Fibroblast of lung (primary cell): Measurements from ENCODE around the gene FSTL4.

ENCODE experiments used
- CTCF ChIP-seq, 2 donors: IDR thresholded peaks in 1 of 2; conservative IDR thresholded peaks in 1 of 2; 1 replicate in 1 of 2; 2 replicates in 1 of 2; pipeline ENCODE4 v1.5.1; 2011 to 2012; ENCODE audit warnings: low read length in 2 of 2, control low read depth in 1 of 2, inconsistent platforms in 1 of 2, low read depth in 1 of 2, mild to moderate bottlenecking in 1 of 2
- EZH2 ChIP-seq: IDR thresholded peaks from 2 replicates; pipeline ENCODE4 v1.5.1; 2012; ENCODE audit warnings: low read length, control low read depth, mild to moderate bottlenecking; ENCODE audit errors: missing control alignments

DNA sequence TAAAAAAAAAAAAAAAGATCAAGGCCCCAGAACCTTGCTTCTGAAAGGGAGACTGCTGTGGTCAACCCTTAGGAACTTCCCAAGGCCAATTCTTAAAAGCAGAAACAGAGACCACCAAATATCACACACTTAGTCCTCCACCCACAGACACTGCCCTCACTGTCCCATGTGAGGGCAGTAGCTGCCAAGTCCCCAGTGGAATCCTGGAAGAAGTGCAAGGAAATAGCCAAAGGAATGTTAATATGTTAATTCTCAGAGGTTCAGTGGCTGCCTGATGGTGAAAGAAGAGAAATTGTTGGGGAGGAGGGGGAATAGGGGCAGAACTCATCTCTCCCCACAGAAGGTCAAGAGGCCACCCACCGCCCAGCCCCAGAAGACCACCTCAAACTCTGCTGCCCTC lies 23.1 kb downstream of the FSTL4 start:
- TF ChIP-seq CTCF (conservative IDR thresholded peaks at IDR 0.05 in 1 of 2, IDR thresholded peaks at IDR 0.05 in 1 of 2; ENCODE audit: low read depth in 1 of 2, low read length in 2 of 2) = no peak
- TF ChIP-seq EZH2 = no peak
